NT2/D1 (cell line): Measurements from ENCODE around the gene NOTCH1.

Source experiments
- DNase-seq: peaks from one replicate; pipeline ENCODE4 v3.0.0-alpha.2; 2011; ENCODE audit warnings: low read depth, low spot score
- H3K27me3 ChIP-seq: 2 replicates; pipeline ENCODE4 v1.6.0; 2011; ENCODE audit warnings: mild to moderate bottlenecking; ENCODE audit not compliant: insufficient read length, insufficient read depth
- H3K36me3 ChIP-seq: 2 replicates; pipeline ENCODE4 v1.6.1; 2011; ENCODE audit warnings: mild to moderate bottlenecking, low read length, mixed read lengths; ENCODE audit not compliant: insufficient read depth, insufficient read length
- H3K4me1 ChIP-seq: 2 replicates; pipeline ENCODE4 v1.5.1; 2011; ENCODE audit not compliant: insufficient read depth, insufficient read length
- H3K4me3 ChIP-seq: 2 replicates; pipeline ENCODE4 v1.5.1; 2011; ENCODE audit warnings: low read depth; ENCODE audit not compliant: insufficient read length
- H3K9ac ChIP-seq: 2 replicates; pipeline ENCODE4 v1.6.0; 2011; ENCODE audit warnings: low read depth; ENCODE audit not compliant: insufficient read length
- H3K9me3 ChIP-seq: 2 replicates; pipeline ENCODE4 v1.5.1; 2011; ENCODE audit warnings: mild to moderate bottlenecking, low read length; ENCODE audit not compliant: insufficient read depth
- SUZ12 ChIP-seq: IDR thresholded peaks from 2 replicates; pipeline ENCODE4 v1.6.1; 2011; ENCODE audit not compliant: insufficient read length, insufficient read depth; ENCODE audit errors: extremely low read depth
- YY1 ChIP-seq: IDR thresholded peaks from 2 replicates; pipeline ENCODE4 v1.6.1; 2011; ENCODE audit not compliant: insufficient read length, insufficient read depth
- ZNF274 ChIP-seq: IDR thresholded peaks from 2 replicates; pipeline ENCODE4 v1.6.1; 2011; ENCODE audit warnings: mild to moderate bottlenecking, low read depth, low read length

Gene NOTCH1

GRCh38 chr9:136525841-136526499 is 19.9 kb downstream of the NOTCH1 start:
- peaks cover 11% of the 10 kb centered on the region; the same call in 1 of the 2 replicates for H3K9me3 ChIP-seq
- H3K9ac ChIP-seq = no peak overlapping the region
- no peaks in the 10 kb centered on the region for H3K27me3 ChIP-seq
- H3K36me3 ChIP-seq = peaks cover 60% of the 10 kb centered on the region
- no peak overlapping the region for H3K4me3 ChIP-seq
- no peak for DNase-seq
- TF ChIP-seq ZNF274 (no peak), YY1 (no peak), SUZ12 (no peak)
- H3K4me1 ChIP-seq = peaks cover 20% of the 10 kb centered on the region

- no peak overlapping the region for H3K9ac ChIP-seq
- H3K9me3 ChIP-seq = peaks cover 11% of the 10 kb centered on the region; the same call in 1 of the 2 replicates
- no peaks in the 10 kb centered on the region for H3K27me3 ChIP-seq
- H3K36me3 ChIP-seq = peaks cover 60% of the 10 kb centered on the region
- TF ChIP-seq ZNF274 = no peak
- no peak for TF ChIP-seq YY1
- TF ChIP-seq SUZ12 = no peak
- DNase-seq = no peak
- peaks cover 21% of the 10 kb centered on the region for H3K4me1 ChIP-seq
- H3K4me3 ChIP-seq = no peak overlapping the region
These were observed 20.6 kb downstream of the NOTCH1 start for GRCh38 chr9:136525207-136525606.

- Histone ChIP-seq H3K27me3 (no peaks in the 10 kb centered on the region), H3K4me3 (no peak overlapping the region), H3K9me3 (no peaks in the 10 kb centered on the region; the same call in 1 of the 2 replicates), H3K36me3 (peaks cover 76% of the 10 kb centered on the region), H3K9ac (no peak overlapping the region), H3K4me1 (peaks cover 17% of the 10 kb centered on the region)
- no peak for DNase-seq
- no peak for TF ChIP-seq SUZ12
- TF ChIP-seq ZNF274 = no peak
- TF ChIP-seq YY1 = no peak
These were observed 23.3 kb downstream of the NOTCH1 start for GRCh38 chr9:136522314-136523237.

- Histone ChIP-seq H3K4me3 (no peak overlapping the region), H3K27me3 (no peaks in the 10 kb centered on the region), H3K36me3 (peaks cover 78% of the 10 kb centered on the region), H3K4me1 (peaks cover 11% of the 10 kb centered on the region), H3K9me3 (no peaks in the 10 kb centered on the region), H3K9ac (no peak overlapping the region)
- TF ChIP-seq ZNF274 = no peak
- TF ChIP-seq SUZ12 = no peak
- no peak for TF ChIP-seq YY1
- no peak for DNase-seq
These were observed 24.3 kb downstream of the NOTCH1 start for GRCh38 chr9:136521537-136521936.

- no peak overlapping the region for H3K9ac ChIP-seq
- no peak for TF ChIP-seq ZNF274
- TF ChIP-seq SUZ12 = no peak
- no peak for TF ChIP-seq YY1
- H3K36me3 ChIP-seq = peaks cover 82% of the 10 kb centered on the region
- no peaks in the 10 kb centered on the region for H3K27me3 ChIP-seq
- no peaks in the 10 kb centered on the region for H3K9me3 ChIP-seq
- DNase-seq = no peak
- no peak overlapping the region for H3K4me3 ChIP-seq
- peaks cover 7% of the 10 kb centered on the region for H3K4me1 ChIP-seq
These were observed 25.8 kb downstream of the NOTCH1 start for GRCh38 chr9:136520053-136520540.

GRCh38 chr9:136519263-136520052 is 26.4 kb downstream of the NOTCH1 start:
- no peak overlapping the region for H3K4me3 ChIP-seq
- peaks cover 7% of the 10 kb centered on the region for H3K4me1 ChIP-seq
- no peaks in the 10 kb centered on the region for H3K9me3 ChIP-seq
- no peak overlapping the region for H3K9ac ChIP-seq
- no peak for DNase-seq
- no peaks in the 10 kb centered on the region for H3K27me3 ChIP-seq
- peaks cover 88% of the 10 kb centered on the region for H3K36me3 ChIP-seq
- TF ChIP-seq ZNF274 (no peak), SUZ12 (no peak), YY1 (no peak)

GRCh38 chr9:136518623-136519022 is 27.2 kb downstream of the NOTCH1 start:
- Histone ChIP-seq H3K9me3 (no peaks in the 10 kb centered on the region), H3K27me3 (no peaks in the 10 kb centered on the region), H3K36me3 (peaks cover 93% of the 10 kb centered on the region), H3K4me1 (peaks cover 7% of the 10 kb centered on the region), H3K9ac (no peak overlapping the region), H3K4me3 (no peak overlapping the region)
- DNase-seq = no peak
- TF ChIP-seq YY1 (no peak), ZNF274 (no peak), SUZ12 (no peak)
